Loucy (cell line): Measurements from ENCODE around the gene ARG2.

ENCODE experiments used
- H2AFZ ChIP-seq: fragments of 200-600 bp; sonication (generic); 2 replicates; pipeline ENCODE4 v1.6.0; 2016; ENCODE audit warnings: antibody characterized with exemption, mild to moderate bottlenecking, low read length, moderate library complexity
- H3F3A ChIP-seq: fragments of 200-600 bp; 2 replicates; pipeline ENCODE4 v1.6.0; 2016; ENCODE audit warnings: antibody characterized with exemption, low read depth, mild to moderate bottlenecking
- H3K27me3 ChIP-seq: fragments of 200-600 bp; sonication (generic); 2 replicates; pipeline ENCODE4 v1.6.1; 2014; ENCODE audit warnings: low read length, mild to moderate bottlenecking; ENCODE audit not compliant: insufficient read depth, poor library complexity, severe bottlenecking
- H3K36me3 ChIP-seq: fragments of 200-600 bp; sonication (generic); 2 replicates; pipeline ENCODE4 v1.6.1; 2016; ENCODE audit warnings: low read length; ENCODE audit not compliant: insufficient read depth
- H3K4me1 ChIP-seq: fragments of 200-600 bp; sonication (generic); 2 replicates; pipeline ENCODE4 v1.5.1; 2014; ENCODE audit warnings: low read length, mild to moderate bottlenecking; ENCODE audit not compliant: insufficient read depth, poor library complexity, severe bottlenecking
- H3K4me2 ChIP-seq: fragments of 200-600 bp; sonication (generic); 2 replicates; pipeline ENCODE4 v1.6.0; 2014; ENCODE audit warnings: antibody characterized with exemption, low read length, low read depth, mild to moderate bottlenecking; ENCODE audit not compliant: poor library complexity, severe bottlenecking
- H3K4me3 ChIP-seq: fragments of 200-600 bp; sonication (generic); 2 replicates; pipeline ENCODE4 v1.5.1; 2014; ENCODE audit warnings: low read length, mild to moderate bottlenecking, mixed read lengths; ENCODE audit not compliant: poor library complexity, severe bottlenecking
- H3K79me2 ChIP-seq: fragments of 200-600 bp; sonication (generic); 2 replicates; pipeline ENCODE4 v1.6.1; 2014; ENCODE audit warnings: low read length; ENCODE audit not compliant: insufficient read depth
- H3K9ac ChIP-seq: fragments of 200-600 bp; sonication (generic); 2 replicates; pipeline ENCODE4 v1.6.0; 2014; ENCODE audit warnings: mild to moderate bottlenecking, low read depth, low read length, moderate library complexity; ENCODE audit not compliant: poor library complexity, severe bottlenecking
- H3K9me2 ChIP-seq: fragments of 200-600 bp; sonication (generic); replicated peaks from 2 replicates; pipeline ENCODE4 v1.6.1; 2016; ENCODE audit warnings: low read depth, low read length, mixed read lengths
- H3K9me3 ChIP-seq: fragments of 200-600 bp; sonication (generic); 2 replicates; pipeline ENCODE4 v1.6.1; 2014; ENCODE audit warnings: mild to moderate bottlenecking, antibody characterized with exemption, low read length, low read depth; ENCODE audit not compliant: insufficient read depth
- H4K20me1 ChIP-seq: fragments of 200-600 bp; sonication (generic); 2 replicates; pipeline ENCODE4 v1.6.0; 2014; ENCODE audit warnings: antibody characterized with exemption, low read length, mild to moderate bottlenecking; ENCODE audit not compliant: insufficient read depth, poor library complexity, severe bottlenecking
- EZH2phosphoT487 ChIP-seq: fragments of 200-600 bp; IDR thresholded peaks from 2 replicates; pipeline ENCODE4 v1.6.1; 2018; ENCODE audit warnings: antibody characterized with exemption, mild to moderate bottlenecking, moderate library complexity, borderline replicate concordance
- TF ChIP-seq, protein P1 (sequence below): fragments of 200-600 bp; sonication (generic); conservative IDR thresholded peaks from 2 replicates; pipeline ENCODE4 v1.5.1; 2014; ENCODE audit warnings: mild to moderate bottlenecking, antibody characterized with exemption, low read length

ARG2 gene

GRCh38 chr14:67579040-67579439 lies 40.7 kb upstream of the ARG2 start:
- TF ChIP-seq, protein P1, sequence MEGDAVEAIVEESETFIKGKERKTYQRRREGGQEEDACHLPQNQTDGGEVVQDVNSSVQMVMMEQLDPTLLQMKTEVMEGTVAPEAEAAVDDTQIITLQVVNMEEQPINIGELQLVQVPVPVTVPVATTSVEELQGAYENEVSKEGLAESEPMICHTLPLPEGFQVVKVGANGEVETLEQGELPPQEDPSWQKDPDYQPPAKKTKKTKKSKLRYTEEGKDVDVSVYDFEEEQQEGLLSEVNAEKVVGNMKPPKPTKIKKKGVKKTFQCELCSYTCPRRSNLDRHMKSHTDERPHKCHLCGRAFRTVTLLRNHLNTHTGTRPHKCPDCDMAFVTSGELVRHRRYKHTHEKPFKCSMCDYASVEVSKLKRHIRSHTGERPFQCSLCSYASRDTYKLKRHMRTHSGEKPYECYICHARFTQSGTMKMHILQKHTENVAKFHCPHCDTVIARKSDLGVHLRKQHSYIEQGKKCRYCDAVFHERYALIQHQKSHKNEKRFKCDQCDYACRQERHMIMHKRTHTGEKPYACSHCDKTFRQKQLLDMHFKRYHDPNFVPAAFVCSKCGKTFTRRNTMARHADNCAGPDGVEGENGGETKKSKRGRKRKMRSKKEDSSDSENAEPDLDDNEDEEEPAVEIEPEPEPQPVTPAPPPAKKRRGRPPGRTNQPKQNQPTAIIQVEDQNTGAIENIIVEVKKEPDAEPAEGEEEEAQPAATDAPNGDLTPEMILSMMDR = no peak
- TF ChIP-seq EZH2phosphoT487 = no peak
- Histone ChIP-seq H4K20me1 (no peaks in the 10 kb centered on the region), H2AFZ (no peak overlapping the region), H3K79me2 (no peaks in the 10 kb centered on the region), H3K27me3 (no peaks in the 10 kb centered on the region), H3K4me2 (no peak overlapping the region), H3F3A (no peaks in the 10 kb centered on the region), H3K36me3 (no peaks in the 10 kb centered on the region), H3K9me3 (no peaks in the 10 kb centered on the region), H3K9me2 (no peaks in the 10 kb centered on the region), H3K4me3 (no peak overlapping the region), H3K9ac (no peak overlapping the region), H3K4me1 (no peaks in the 10 kb centered on the region)

GRCh38 chr14:67579636-67580035 lies 40.1 kb upstream of the ARG2 start:
- no peak overlapping the region for H3K4me2 ChIP-seq
- no peaks in the 10 kb centered on the region for H3K4me1 ChIP-seq
- H3F3A ChIP-seq = no peaks in the 10 kb centered on the region
- H3K4me3 ChIP-seq = no peak overlapping the region
- H3K9me3 ChIP-seq = no peaks in the 10 kb centered on the region
- no peak overlapping the region for H2AFZ ChIP-seq
- H3K79me2 ChIP-seq = no peaks in the 10 kb centered on the region
- TF ChIP-seq EZH2phosphoT487 = no peak
- TF ChIP-seq, protein P1 = no peak
- H3K9ac ChIP-seq = no peak overlapping the region
- H3K36me3 ChIP-seq = no peaks in the 10 kb centered on the region
- no peaks in the 10 kb centered on the region for H4K20me1 ChIP-seq
- no peaks in the 10 kb centered on the region for H3K9me2 ChIP-seq
- H3K27me3 ChIP-seq = no peaks in the 10 kb centered on the region

DNA sequence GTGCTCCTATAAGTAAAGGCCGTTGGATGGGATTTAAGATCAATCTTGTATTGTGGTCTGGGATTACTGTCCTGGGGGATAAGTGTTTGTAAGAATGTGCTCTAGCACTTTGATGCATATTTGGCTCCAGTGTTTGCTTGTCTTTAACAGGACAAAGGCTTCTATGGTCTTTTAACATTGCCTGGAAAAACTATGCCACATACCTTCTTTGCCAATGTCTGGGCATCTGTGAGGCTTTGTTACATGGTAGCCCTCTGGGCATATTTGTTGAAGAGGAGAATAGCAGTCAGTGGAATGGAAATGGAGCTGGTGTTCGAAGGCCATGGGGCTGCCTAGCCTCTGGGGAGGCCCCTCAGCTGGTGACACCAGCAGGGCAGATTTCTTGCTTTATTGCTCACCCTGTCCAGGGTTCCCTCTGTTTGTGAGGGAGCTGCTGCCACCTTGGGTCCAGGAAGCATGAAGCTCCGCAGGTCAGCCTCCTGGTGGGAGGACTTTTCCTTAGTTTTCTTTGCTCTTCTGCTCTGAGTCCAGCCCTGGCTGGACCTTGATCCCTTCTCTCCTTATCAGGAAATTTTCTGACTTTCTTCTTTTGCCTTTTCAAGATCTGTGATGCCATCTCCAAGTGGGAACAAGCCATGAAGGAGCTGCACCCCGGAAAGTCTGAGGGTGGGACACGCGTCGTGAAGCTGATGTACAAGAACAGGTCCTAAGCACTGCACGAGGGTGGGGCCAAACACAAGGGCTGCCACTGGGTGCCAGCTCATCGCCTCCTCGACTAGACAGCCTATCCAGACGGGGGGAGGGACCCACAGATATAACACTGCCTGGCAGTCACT lies 39.2 kb upstream of the ARG2 start:
- Histone ChIP-seq H4K20me1 (no peaks in the 10 kb centered on the region), H3K4me2 (no peak overlapping the region), H3K4me3 (no peak overlapping the region), H3K4me1 (no peaks in the 10 kb centered on the region), H3K27me3 (no peaks in the 10 kb centered on the region), H3K9ac (no peak overlapping the region), H3K9me3 (no peaks in the 10 kb centered on the region), H3K79me2 (no peaks in the 10 kb centered on the region), H3K36me3 (no peaks in the 10 kb centered on the region), H3K9me2 (no peaks in the 10 kb centered on the region), H3F3A (no peaks in the 10 kb centered on the region), H2AFZ (no peak overlapping the region)
- TF ChIP-seq, protein P1 = no peak
- no peak for TF ChIP-seq EZH2phosphoT487
